Forelimb muscle (tissue), 1 donor: ENCODE results near the gene PARP11. TPM values are rescaled to one million over a fixed set of nuclear protein-coding genes. Genes with fewer than 3 reads are reported as not detected.

ENCODE experiments used
- DNase-seq: peaks from one replicate; pipeline ENCODE4 v3.0.0-alpha.2; 2013; ENCODE audit warnings: low read depth
- polyA plus RNA-seq: library from polyadenylated mRNA; unstranded; fragments of 120-200 nt; gene quantifications from one replicate; pipeline ENCODE4 v1.2.1, GENCODE V29; 2013; ENCODE audit not compliant: insufficient read length

The PARP11 gene
- polyA plus RNA-seq, 1 donor, result 7.1 TPM

DNA sequence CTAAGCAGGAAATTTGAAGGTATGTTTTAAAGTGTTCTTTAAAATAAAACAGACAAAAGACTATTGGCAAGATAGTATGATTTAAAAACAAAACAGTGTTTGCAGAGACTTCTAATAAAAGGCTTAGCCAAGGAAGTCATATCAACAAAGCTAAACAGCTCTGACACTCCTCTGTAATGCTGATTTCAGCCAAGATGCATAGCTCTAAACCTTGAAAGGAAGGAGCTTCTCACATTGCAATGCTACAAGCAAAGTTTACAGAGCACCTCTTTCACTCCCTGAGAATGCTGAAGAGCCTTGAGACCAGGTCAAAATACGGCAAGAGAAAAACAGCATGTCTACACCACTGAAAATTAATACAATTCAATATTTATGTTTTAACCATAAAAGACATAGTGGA lies 51.8 kb downstream of the PARP11 start:
- DNase-seq, result no peak

DNA sequence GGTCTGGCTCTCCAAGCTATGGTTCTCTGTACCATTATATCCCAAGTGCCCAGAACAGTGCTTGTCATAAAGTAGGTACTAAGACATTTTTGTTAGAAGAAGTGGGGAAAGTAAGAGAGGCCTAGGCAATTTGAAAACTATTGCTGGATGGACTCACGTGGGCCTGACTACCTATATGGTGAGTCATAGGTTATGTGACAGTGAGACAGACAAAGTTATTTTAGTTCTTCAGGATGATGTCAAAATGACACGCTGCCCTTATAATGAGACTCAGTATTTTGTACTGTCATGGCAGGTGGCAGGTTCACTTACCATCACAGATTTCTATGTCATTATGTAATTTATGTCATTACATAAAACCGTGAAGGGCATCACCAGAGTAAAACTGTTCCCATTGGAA lies 53.1 kb downstream of the PARP11 start:
- no peak for DNase-seq

DNA sequence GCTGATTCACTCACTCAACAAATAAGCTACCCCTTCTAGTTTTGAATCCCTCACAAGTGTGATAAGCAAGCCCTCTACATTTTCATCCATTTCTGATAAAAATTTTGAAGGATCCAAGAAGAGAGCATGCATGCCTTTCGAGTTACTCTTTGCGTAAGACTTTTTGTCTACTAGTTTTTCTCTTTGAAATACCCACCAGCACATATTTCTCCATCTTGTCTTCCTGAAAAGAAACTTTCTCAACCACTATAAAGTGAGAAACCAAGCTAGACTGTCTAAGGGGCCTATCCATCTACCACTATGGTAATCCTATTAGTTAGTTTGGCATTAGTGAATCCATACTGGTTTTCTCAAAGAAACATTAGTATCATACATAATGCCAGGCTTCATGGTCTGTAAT lies 56.9 kb downstream of the PARP11 start:
- DNase-seq, result no peak

DNA sequence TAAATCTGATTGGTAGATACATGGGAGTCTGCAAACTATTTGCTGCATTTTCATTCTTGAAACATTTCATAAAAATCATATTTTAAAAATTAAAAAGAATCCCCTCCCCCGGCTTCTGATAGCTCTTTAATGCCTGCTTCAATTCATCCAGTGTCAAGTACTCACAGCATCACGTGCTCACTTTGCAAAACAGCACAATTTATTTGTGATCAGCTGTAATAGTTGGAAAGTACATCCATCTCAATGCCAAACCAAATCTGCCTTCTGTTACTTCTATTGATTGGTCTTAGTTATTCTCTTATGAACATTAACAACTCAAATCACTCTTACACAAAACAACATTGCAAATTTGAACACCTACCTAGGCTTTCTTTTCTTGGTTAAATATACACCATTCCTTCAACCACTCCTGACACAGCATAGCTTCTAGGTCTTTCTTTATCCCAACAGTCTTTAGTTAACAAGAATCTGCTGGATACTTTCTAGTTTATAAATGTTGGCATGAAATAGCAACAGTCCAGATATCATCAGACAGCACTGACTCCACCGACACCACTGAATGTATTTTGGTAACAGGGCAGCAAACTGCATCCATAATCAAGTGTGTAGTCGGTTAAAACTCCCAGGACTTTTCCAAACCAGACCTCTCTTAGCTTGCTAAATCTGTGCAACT lies 58.0 kb downstream of the PARP11 start:
- no peak for DNase-seq

DNA sequence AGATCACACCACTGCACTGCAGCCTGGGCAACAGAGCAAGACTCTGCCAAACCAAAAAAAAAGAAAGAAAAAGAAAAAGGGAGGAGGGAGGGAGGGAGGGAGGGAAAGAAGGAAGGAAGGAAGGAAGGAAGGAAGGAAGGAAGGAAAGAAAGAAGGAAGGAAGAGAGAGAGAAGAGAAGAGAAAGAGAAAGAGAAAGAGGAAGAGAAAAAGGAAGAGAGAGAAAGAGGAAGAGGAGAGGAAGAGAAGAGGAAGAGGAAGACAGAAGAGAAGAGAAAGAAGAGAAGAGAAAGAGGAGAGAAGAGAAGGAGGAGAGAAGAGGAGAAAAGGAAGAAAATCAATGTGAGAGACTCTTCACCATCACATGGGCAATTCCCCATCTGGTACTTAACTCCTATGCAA lies 62.7 kb downstream of the PARP11 start:
- no peak for DNase-seq

DNA sequence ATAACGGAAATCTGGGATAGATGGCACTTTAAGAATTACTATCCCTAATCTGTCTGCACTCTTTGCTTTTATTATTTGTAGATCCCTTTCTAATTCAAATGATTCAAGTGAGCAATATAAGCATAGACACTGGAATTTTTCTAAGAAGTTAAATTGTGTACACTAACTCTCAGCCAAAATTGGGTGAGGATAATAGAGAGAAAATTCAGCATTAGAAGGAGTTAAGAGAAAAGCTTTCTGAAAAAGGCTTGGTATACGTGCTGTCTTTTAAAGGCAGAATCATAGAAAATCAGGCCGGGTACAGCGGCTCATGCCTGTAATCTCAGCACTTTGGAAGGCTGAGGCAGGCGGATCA lies 63.2 kb downstream of the PARP11 start:
- no peak for DNase-seq

DNA sequence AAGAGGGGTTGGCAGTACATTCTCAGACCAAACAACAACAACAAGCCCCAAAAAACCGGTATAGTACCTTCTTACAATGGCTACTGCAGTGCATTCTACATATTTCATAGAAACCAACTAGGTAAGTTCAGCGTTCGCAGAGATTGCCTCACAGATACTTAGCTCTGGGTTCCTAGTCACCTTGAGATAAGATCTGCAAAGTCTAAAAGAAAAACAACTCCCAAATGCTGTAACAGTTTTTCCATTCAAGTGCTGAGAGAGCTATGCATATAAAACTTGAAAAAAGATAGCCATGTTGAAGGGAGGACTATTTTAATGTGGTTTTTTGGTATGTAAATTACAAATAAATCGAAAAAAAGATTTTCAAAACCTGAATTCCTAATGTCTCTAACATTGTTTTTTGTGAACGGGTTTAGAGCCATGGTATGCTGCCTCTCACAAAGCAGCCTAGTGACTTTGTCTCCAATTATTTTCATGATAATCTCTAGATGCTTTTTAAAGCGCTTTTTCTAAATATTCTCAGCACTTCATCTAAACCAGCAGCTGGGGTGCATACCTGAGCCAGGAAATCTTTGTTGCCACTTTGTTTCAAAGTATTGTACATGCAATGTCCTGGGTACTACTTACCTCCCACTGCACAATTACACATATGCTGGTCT lies 63.7 kb downstream of the PARP11 start:
- no peak for DNase-seq

DNA sequence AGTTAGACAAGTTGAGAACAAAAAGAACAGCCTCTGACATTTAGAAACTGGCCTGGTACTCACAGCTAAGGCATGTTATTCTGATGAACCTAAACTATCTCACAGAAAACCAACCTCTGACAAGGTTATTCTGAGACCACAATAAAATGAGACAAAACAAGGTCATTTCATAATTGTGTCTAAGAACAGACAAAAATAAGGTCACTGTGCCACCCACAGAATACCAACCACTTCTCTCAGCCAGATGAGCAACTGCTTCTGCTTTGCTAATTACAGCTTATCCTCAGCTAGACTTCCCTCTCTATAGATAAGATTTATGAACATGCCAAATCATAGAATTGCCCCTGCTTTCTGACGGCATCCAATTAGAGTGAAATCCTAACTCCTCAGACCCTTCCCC lies 68.1 kb downstream of the PARP11 start:
- no peak for DNase-seq

DNA sequence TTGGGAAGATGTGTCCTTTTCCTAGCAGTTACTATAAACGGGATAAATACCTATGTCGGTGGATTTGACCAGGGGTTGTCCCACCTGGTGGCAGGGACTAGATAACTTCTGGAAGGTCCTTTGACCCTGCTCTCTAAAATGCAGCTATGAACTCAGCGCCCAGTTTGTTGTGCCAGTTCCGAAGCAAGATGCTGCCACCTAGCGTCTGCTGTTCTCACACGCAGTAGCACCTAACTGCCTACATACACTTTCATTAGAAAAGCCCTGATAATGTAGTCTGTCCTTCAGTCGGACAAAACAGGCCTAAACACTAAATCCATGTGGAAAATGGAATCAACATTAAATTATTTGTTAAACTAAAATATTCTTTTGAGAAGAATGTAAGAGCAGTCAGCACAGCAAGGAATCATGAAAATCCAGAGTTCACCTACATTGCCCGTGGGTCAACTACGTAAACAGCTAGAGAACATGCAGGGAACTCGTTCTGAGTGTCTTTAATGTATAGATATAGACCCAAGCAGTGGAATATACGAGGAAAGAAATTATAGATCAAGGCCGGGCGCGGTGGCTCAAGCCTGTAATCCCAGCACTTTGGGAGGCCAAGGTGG lies 69.2 kb downstream of the PARP11 start:
- DNase-seq, result peak; percentile 48

DNA sequence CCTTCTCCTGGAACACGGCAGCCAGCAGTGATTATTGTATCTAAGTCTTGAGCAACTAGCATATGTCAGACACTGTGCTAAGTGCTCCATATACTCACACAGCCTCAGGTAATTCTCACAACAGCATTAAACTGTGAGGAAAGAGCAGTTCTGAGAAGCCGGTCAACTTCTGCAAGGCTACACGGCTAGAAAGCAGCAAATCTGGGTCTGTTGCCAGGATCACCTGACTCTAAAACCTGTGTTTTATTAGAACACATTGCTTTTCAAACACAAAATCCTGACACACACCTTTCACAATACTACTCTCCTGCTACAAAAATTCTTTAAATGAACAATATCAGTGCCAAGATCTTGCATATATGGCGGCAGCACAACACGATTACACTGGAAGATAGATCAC lies 70.5 kb downstream of the PARP11 start:
- DNase-seq, result no peak

DNA sequence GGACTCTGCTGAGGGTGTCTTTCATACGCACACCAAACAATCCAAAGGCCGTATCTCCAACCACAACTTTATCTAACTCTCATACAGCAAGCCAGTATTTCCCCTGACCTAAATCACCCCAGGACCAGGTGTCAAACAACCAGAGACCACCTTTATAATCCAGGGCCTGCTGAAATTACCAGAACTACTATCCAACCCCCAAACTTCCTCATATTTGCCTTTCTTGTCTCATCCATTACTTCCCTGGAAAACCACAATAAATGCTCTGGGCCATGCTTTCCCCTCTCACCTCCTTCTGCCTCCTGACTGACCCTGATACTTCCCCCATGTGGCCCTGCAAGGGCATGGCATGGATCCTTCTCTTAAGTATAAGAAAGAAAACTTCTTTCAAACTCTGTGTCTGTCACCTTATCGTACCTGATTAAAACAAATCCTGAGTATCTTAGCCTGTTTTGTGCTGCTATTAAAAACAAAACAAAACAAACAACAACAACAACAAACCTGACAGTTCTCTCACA lies 75.6 kb downstream of the PARP11 start:
- no peak for DNase-seq

DNA sequence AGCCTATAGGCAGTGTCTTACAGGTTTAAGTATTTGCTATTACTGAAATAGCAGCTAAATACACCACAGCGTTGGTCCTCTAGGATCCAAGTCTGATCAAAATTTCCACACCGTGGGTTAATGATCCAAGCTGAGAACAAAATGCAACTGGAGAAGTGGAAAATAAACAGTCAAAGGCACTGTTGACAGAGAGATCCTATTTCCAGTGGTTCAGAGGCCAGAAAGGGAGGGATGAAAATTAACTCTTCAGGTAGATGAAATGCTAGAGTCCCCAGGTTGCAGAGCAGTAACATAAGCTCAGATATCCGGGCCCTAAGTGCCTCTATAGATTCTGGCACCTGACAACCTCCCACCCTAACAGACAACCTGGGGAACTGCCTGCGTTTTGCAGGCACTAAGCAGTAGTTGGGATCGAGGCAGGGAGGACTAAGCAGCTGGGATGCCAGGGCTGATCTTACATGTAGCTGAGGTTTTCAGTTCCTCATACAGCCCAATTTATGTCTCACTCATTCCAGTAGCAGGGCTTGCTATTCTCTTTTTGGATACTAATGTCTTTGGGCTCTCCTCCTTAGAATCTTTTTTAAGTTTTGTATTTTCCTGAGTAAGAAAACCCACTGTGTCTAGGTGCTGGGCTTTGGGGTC lies 77.6 kb downstream of the PARP11 start:
- no peak for DNase-seq

DNA sequence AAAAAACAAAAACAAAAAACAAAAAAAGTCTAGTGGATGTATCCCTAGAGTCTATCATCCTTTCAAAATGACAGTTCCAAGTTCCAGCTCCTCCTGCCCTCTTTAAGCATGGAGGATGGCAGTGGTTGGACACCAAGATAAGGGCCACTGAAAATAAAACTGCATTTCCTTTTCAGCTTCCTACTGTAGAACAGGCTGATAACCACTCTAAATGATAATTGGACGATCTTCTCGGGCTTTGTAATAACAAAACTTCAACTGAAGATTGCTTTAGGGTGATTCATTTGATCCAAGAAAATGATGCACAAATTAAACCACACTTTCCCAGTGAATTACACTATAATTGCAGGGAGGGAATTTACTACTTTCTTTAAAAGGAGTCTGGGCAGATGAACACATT lies 78.1 kb downstream of the PARP11 start:
- no peak for DNase-seq

DNA sequence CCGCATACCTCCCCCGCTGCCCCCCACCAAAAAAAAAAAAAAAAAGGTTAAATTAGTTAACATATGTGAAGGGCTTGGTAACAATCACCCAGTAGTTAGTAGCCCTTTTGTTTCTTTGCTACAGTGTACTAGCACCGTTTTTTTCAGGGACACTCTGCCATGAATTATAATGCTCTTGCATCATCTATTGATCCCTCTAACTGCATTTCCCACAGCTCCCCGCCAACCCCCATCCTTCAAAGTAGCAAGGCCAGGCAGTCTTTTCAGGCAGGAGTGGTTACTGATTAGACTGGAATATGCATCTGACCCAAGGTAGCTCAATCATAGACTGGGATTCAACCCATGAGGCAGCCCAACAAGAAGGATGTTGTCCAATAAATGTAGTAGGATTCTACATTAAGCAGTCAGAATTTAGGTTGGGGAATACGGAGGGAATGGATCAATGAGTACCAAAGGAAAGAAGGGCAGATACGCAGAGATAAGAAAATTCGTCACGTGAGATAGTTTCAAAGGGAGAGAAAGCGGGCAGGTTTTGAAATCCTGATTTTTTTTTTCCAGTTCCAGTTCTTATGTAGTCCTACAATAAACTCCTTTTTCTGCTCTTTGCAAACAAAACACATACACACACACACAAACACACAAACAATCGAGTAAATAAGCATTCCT lies 80.4 kb downstream of the PARP11 start:
- DNase-seq, result no peak

DNA sequence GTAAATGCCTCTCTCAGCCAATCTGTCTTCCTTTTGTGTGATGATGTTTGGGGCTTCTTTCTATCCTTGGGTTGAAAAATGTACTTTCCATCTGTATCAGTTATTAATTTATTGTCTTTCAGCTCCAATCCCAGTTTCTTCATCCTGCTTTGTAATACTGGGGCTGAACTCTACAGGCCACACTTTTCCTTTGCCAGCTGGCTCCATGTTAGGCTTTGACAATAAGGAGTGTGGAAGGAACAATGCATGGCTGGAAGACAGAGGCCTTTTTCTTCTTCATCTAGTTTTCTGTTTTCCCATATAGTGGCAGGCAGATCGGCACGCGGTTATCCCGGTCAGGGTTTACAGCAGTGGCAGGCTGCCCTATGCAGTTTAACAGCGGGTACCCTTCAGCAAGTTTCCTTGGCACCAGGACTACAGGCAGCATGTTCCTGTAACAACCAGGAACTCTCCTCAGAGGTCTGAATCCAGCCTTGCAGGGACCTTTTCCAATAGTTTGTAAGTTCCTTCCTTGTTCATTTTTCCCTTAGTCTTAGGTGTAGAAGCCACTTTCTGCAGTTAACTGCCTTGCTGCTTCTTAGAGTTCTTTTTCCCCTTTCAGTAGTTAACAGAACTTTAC lies 81.8 kb downstream of the PARP11 start:
- no peak for DNase-seq

DNA sequence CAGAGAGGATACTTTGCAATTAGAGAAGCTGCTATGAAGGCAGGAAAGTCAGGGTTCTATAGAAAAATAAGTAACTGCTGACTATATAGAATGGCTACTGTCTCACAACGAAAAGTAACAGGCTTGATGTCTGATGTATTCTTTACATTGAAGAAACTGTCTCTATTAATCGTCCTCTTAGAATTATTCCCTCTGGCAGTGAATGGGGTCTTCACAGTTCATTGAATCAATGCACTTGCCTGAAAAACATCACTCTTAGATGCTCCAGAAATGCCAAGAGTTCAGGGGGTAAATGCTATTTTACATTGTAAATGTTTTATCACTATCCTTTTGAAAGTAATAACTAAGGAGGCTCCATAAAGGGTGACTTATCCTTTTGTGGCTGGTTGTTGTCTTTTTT lies 82.6 kb downstream of the PARP11 start:
- no peak for DNase-seq

DNA sequence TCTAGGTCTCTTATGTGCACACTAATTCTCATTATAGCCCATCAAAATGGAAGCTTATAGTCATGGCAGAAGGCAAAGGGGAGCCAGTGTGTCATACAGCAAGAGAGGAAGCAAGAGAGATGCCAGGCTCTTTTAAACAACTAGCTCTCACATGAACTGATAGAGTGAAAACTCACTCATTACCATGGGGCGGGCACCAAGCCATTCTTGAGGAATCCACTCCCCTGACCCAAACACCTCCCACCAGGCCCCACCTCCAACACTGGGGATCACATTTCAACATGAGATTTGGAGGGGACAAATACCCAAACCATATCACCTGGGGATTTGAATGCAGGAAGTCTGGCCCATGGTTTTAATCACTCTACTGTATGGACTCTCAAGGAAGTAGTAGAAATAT lies 83.4 kb downstream of the PARP11 start:
- no peak for DNase-seq

DNA sequence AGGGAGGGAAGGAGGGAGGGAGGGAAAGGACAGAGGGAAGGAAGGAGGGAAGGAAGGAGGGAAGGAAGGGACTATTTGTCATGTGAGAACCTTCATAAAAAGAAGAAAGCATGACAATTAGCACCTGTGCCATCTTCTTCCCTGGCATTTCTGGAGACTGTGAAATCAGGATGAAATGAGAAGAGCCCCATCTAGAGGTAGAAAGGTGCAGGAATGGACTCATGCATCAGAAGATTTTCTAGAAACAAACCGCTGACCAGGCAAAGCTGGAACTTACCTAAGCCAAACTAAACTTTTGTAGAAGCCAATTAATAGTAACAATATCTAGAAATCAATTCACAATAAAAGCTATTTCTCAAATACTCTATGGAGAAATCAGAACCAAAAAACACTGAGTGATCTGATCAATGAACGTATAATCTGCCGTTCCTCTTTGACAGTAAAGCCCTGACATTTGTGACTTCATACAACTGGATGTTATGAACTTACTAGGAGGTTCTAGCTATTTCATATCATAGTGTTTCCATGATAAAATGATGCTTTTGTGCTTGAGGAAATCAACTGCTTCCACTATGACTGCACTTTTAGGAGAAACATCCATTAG lies 95.9 kb downstream of the PARP11 start:
- DNase-seq, result no peak

DNA sequence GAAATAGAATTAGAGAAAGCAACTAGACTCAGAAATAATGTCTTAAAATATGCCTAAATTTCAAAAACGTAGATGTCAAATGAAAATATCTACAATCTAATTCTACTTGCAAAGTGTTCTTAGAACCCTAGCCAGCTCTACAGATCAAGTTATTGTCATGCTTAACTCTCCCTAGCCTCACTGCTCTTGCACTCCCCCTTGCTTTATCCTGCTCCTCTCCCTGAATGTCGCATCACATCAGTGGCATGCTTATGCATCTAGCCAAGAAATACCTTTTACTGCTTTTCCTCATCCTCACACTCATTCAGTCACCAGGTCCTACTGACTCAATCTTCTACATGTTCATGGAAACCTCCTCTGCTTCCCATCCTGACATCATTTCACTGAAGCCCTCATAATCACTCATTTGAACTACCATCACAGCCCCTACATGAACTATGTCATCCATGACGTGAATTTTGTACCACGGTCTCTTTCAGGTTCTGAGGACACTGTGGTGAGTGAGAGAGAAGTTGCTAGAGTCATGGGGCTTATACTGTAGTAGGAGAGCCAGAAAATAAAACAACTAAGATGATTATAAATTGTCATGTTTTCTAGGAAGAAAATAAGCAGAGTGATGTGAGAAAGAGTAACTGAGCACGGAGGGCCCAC lies 97.7 kb downstream of the PARP11 start:
- no peak for DNase-seq

DNA sequence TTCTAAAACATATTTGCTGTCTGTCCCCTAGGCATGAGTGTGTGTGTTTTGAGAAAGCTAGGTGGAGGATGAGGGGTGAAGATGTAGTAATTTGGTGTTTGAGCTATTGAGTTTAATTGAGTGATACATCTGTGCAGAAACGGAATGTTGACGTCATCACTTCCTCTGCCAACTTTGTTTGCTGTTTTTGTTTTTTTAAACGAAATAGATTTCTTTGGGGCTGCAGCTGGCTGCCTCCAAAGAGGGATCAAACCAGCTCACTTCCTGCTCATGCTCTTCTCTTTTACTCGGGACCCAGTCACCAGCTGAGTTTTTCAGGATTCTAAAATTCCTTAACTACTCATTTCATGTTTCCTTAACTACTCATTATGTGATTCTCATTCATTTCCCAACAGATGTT lies 100.8 kb downstream of the PARP11 start:
- DNase-seq, result no peak

DNA sequence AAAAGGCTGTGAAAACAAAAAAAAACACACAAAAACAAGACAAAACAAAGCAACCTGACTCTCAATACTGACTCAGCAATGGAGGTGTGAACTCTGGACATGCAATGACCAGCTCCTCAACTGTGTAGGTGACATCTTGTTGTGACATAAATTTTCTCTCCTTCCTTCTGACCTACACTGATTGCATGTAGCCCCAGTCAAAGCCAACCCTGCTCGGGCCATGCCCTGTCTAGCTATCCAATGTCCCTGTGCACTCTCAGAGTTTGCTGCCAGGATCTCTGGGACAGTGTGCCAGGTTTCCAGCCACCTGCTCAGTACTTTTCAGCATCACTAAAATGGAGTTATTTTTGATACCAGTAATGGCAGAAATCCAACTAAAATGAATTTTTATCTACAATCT lies 101.3 kb downstream of the PARP11 start:
- DNase-seq, result no peak
